Middle frontal gyrus (tissue), 1 donor: Measurements from ENCODE around the gene HSD17B3.
"Not testable (repeated sequence)": the region's sequence is repeated elsewhere in the genome, so short reads cannot be mapped to it uniquely, and the experiment has no call there.

Experiments
- DNase-seq: peaks from one replicate; pipeline ENCODE4 v3.0.0-alpha.2; 2015; ENCODE audit warnings: low spot score; ENCODE audit errors: extremely low spot score

HSD17B3 gene

GRCh38 chr9:96302021-96302420, at the start of gene HSD17B3:
TSS of gene HSD17B3 (minus strand) at chr9:96302176. CDS start at chr9:96302104, 72 bp downstream.
- DNase-seq: no peak

DNA sequence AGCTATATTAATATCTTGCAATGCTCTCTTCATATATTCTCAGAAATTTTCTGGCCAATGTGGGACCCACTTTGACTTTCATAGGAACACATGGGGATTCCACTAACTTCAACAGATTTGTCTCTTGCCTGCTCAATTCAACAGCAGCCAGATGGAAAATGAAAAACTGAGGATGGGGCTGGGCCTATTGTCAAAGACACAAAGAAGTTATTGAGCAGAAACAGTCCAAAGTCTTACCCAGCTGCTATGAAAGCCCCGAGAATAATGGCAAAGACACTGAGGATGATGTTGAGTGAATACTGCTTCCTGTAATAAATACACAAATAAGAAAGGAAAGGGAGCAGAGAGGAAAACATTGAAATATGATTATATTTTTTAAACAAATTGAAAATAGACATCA, 48.9 kb upstream of the HSD17B3 start:
- DNase-seq: peak; percentile 48

- DNase-seq: no peak
Measured at GRCh38 chr9:96348261-96348660, 46.3 kb upstream of the HSD17B3 start.

- no peak for DNase-seq
Measured at GRCh38 chr9:96345551-96345950, 43.6 kb upstream of the HSD17B3 start.

- DNase-seq: no peak
Measured at GRCh38 chr9:96344458-96345180, 42.6 kb upstream of the HSD17B3 start.

- no peak for DNase-seq
Measured at GRCh38 chr9:96343515-96344360, 41.8 kb upstream of the HSD17B3 start.

GRCh38 chr9:96342571-96343245, 40.7 kb upstream of the HSD17B3 start:
- DNase-seq: no peak

- no peak for DNase-seq
Measured at GRCh38 chr9:96340707-96341106, 38.7 kb upstream of the HSD17B3 start.

DNA sequence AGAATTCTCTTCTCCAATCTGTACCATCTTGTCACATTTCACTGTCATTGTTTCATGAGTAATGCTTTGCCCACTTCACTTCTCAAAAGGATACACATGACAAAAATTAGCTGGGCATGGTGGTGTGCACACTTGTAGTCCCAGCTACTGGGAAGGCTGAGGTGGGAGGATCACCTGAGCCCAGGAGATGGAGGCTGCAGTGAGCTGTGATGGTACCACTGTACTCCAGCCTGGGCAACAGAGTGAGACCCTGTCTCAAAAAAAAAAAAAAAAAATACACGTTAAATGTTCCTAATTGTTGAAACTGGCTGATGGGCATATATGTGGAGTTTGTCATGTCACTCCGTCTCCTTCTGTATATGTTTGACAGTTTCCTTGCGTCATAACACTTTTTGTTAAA, 36.3 kb upstream of the HSD17B3 start:
- no peak for DNase-seq

GRCh38 chr9:96333958-96334357, 32.0 kb upstream of the HSD17B3 start:
- DNase-seq: no peak

- DNase-seq: no peak
Measured at GRCh38 chr9:96331236-96331947, 29.4 kb upstream of the HSD17B3 start.

DNA sequence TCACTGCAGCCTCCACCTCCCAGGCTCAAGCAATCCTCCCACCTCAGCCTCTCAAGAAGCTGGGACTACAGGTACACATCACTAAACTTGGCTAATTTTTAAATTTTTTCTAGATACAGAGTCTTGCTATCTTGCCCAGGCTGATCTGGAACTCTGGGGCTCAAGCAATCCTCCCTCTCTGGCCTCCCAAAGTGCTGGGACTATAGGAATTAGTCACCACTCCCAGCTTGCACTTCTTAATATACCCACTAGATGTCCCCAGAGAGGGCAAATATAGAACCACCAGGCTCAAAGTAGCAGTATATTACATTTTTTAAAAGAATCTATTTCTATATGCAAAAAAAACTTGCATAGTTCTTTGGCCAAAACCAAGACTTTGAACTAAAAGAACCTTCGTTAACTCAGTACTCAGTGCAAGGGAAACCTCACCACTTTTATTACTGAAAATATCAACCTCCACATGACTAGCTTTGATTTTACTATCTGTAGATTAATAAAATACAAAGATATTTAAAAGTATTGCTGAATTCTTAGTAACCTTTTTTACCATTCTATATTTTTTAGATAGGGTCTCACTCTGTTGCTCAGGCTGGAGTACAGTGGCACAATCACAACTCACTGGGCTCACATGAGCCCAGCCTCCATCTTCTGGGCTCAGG, 25.8 kb upstream of the HSD17B3 start:
- DNase-seq: peak; percentile 39

- no peak for DNase-seq
Measured at GRCh38 chr9:96323169-96323568, 21.2 kb upstream of the HSD17B3 start.

GRCh38 chr9:96322736-96323135, 20.8 kb upstream of the HSD17B3 start:
- not testable (repeated sequence) for DNase-seq

DNA sequence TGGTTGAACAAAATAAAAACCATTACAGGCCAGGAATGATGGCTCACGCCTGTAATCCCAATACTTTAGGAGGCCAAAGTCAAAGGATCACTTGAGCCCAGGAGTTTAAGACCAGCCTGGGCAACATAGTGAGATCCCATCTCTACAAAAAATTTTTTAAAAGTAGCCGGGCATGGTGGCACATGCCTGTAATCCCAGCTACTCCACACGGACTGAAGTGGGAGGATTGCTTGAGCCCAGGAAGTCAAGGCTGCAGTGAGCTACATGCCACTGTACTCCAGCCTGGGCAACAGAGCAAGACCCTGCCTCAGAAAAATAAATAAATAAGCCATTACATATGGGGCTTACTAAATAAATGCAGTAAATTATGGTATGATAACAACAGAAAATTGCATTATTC, 20.2 kb upstream of the HSD17B3 start:
- DNase-seq: not testable (repeated sequence)

DNA sequence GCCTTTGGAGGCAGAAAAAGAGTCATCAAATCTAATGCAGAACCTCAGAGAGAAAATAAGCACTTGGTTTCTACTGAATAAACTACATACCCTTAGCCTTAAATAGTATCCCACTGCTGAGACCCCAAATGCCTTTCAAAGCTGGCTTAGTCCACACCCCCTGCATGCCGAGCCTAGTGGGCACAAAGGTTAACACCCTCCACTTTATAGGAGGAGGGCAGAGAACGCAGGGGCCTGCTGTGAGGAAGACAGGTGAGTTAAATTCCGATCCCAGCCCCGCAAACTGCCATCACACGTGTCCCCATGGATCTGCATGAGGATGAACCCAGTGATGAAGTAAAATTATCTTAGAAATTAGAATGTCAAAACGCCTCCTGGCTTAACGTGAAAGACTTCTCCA, 19.5 kb upstream of the HSD17B3 start:
- no peak for DNase-seq

- DNase-seq: no peak
Measured at GRCh38 chr9:96320749-96321280, 18.8 kb upstream of the HSD17B3 start.

DNA sequence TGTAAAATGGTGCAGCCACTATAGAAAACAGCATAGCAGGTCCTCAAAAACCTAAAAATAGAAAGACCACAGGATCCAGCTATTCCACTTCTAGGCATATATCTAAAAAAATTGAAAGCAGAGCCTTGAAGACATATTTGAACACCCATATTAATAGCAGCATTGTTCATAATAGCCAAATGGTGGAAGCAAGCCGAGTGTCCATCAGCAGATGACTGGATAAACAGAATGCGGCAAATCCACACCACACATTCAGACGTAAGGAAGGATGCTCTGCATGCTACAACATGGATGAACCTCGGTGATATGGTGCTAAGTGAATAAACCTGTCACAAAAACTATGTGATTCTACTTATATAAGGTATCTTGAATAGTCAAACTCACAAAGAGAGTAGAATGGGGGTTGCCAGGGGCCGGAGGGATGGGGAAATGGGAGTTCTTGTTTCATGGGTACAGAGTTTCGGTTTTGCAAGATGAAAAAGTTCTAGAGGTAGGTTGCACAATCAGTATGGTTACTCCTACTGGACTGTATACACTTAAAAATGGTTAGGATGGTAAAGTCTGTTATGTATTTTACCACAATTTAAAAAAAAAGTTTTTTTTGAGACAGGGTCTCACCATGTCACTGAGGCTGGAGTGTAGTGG, 17.1 kb upstream of the HSD17B3 start:
- no peak for DNase-seq

DNA sequence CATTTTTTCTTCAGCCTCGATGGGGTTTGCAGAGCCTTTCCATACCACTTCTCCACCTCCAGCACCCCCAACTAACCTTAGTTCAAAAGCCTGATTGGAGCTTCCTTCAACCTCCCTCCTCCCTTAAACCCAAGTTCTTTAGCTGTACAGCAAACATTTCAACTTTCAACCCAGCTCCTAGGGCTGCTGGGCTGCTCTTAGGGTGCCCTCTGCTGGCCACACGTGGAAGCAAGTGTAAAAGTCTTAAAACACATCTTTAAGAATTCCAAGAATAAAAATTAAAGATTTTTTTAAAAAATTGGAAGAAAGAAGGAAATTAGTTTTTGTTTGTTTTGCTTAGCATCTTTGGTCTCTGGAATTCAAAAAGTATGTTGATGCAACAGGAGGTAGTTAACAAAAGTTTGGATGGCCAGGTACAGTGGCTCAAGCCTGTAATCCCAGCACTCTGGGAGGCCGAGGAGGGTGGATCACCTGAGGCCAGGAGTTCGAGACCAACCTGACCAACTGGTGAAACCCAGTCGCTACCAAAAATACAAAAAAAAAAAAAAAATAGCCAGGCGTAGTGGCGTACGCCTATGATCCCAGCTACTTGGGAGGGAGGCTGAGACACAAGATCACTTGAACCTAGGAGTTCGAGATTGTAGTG, 15.5 kb upstream of the HSD17B3 start:
- peak; percentile 22 for DNase-seq

- DNase-seq: no peak
Measured at GRCh38 chr9:96309850-96310249, 7.9 kb upstream of the HSD17B3 start.
